ENCODE data around the gene GOLGA6C.
"Not testable (repeated sequence)": the region's sequence is repeated elsewhere in the genome, so short reads cannot be mapped to it uniquely, and the experiment has no call there.

GOLGA6C gene

DNA sequence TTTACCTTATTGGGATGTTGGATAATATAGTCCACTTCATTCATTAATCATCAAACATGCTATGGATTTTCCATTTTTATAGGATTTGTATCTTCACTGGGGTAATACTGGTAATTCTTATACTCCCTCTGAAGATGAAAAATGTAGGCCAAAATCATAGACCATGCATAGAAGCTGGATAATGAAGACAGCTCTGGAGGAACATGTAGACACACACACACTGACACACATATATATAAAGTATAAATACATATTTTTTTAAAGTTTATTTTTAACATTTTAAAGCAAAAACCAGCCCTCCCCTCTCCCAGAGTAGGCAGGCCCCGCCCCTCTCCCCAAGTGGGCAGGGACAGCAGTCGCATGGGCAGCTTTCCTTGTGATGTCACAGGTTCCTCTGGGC is at the start of gene GOLGA6C:
Gene GOLGA6C, plus strand, starts transcription at position 301 of the 400 bp plus-strand sequence. CDS start 265 bp downstream, outside the sequence.
- DNase-seq (ENCODE audit: low read depth); H3K4me3 ChIP-seq (ENCODE audit: low read length): not testable (repeated sequence)

- no peak for TF ChIP-seq CTCF (conservative IDR thresholded peaks at IDR 0.05; ENCODE audit: low read length)
- H3K4me3 ChIP-seq (ENCODE audit: low read length): no peak overlapping the region
- no peak for DNase-seq (ENCODE audit: low read depth)
These were observed 49.4 kb upstream of the GOLGA6C start for GRCh38 chr15:75208501-75209288.

DNA sequence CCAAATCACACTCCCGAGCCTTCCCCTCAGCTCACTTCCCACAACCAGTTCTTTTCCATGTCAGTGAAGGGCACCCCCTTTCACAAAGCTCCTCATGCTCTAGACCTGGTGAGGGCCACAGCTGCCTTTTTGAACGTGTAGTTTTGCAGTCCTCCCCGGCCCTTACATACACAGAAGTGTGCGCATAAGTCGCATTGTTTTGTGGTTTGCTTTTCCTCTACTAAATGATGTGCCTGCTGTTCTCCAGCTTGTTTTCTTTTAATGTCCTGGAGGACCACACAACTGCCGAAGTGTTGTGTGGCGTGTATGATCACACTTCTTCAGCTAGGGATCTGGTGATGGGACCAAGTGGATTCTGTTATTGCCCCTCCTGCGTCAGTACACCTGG is 48.9 kb upstream of the GOLGA6C start:
- H3K4me3 ChIP-seq (ENCODE audit: low read length): no peak overlapping the region
- no peak for TF ChIP-seq CTCF (conservative IDR thresholded peaks at IDR 0.05; ENCODE audit: low read length)

DNA sequence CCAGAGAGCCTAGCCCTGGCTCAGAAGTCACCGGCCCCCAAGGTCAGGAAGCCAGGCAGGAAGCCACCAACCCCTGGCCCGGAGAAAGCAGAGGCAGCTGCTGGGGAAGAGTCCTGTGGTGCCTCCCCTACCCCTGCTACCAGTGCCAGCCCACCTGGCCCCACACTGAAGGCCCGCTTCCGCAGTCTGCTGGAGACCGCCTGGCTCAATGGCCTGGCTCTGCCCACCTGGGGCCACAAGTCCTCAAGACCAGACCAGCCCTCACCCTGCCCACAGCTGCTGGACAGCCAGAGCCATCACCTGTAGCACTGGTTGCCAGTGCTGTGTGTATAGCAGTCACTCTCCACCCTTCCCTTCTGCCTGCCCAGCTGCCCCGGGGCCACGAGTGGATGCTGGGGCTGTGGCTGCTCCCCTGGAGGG is 47.3 kb upstream of the GOLGA6C start:
- H3K4me3 ChIP-seq (ENCODE audit: low read length): no peak overlapping the region
- no peak for DNase-seq (ENCODE audit: low read depth)
- no peak for TF ChIP-seq CTCF (conservative IDR thresholded peaks at IDR 0.05; ENCODE audit: low read length)

More for the DNA sequence above, 48.9 kb upstream of the GOLGA6C start:
- no peak for DNase-seq (ENCODE audit: low read depth)

DNA sequence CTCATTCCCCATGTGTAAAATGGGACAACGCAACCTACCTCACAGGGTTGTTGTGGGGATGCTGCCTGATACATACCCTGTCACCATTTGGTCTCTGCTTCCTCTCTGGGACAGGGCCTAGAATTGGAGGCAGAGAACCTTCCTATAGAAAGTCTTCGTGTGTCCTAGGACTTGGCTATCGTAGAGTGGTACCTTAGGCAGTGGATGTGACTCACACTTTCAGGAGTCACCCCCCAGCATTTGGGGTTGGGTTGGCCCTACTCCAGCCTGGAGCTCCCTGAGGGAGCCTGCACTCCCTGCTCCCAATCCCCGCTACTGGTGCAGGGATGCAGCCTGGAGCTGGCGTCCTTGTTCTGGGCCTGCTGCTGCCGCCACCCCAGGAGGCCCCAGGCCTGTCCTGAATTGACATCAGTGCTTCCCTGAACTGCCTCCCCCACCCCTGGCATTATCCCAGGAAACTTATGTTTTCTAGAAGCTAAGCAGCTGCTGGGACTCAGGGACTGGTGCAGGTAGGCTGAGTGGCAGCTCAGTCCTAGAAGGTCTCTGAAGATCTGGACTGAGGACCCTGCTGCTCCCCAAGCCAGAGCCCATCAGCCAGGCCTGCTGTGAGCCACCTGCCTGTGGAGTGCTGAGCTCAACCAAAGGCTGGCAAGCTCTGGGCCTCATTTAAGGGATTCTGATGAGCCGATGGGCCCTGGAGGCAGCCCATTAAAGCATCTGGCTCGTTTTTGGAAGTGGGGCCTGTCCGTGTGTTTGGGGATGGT is 46.5 kb upstream of the GOLGA6C start:
- no peak for TF ChIP-seq CTCF (conservative IDR thresholded peaks at IDR 0.05; ENCODE audit: low read length)
- no peak for DNase-seq (ENCODE audit: low read depth)
- no peak overlapping the region for H3K4me3 ChIP-seq (ENCODE audit: low read length)

GRCh38 chr15:75212200-75212858 is 45.8 kb upstream of the GOLGA6C start:
- DNase-seq (ENCODE audit: low read depth): no peak
- TF ChIP-seq CTCF (conservative IDR thresholded peaks at IDR 0.05; ENCODE audit: low read length): no peak
- H3K4me3 ChIP-seq (ENCODE audit: low read length): no peak overlapping the region

DNA sequence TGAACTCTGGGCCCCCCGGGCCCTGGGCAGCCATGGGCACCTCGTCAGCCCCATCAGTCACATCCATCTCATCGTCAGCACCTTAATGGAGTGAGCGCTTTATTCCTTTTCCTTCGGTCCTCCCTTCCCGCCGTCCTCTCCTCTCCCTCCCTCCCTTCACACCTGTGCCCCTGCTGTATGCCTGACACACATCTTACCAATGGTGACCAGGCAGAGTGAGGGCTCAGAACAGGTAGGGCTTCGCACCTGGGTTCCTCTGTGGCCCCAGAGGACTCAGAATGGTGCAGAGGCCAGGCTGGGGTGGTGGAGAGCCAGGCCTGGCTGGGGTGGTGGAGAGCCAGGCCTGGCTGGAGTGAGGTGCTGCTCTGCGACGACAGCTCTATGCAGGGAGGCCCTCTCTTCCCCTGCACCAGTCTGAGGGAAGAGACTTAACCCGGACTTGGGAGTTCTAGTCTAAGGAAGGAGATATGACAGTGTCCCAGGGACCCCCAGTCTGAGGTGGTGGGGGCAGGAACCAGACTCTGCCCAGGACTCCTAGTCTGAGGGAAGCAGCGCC is 44.8 kb upstream of the GOLGA6C start:
- no peak overlapping the region for H3K4me3 ChIP-seq (ENCODE audit: low read length)
- DNase-seq (ENCODE audit: low read depth): no peak
- TF ChIP-seq CTCF (conservative IDR thresholded peaks at IDR 0.05; ENCODE audit: low read length): no peak

Data from AG10803 (cell line).